HepG2 (cell line): Measurements from ENCODE around the gene BMPR1B. TPM values are rescaled to one million over a fixed set of nuclear protein-coding genes. Genes with fewer than 3 reads are reported as not detected.
A peak's percentile ranks its signal among the peaks of the same experiment; 100 is the strongest.

Experiments used
- AHDC1 ChIP-seq: sonication (generic); formaldehyde crosslinking; IDR thresholded peaks from 2 replicates; pipeline ENCODE4 v1.5.1; 2020; ENCODE audit warnings: mild to moderate bottlenecking, missing genetic modification reagents, borderline replicate concordance
- CREB3 ChIP-seq: sonication (generic); formaldehyde crosslinking; IDR thresholded peaks from 2 replicates; pipeline ENCODE4 v1.5.0; 2020; ENCODE audit warnings: missing genetic modification reagents
- ETV6 ChIP-seq: sonication (generic); formaldehyde crosslinking; conservative IDR thresholded peaks from 2 replicates; pipeline ENCODE4 v1.4.0; 2020; ENCODE audit warnings: missing genetic modification reagents
- GMEB2 ChIP-seq: IDR thresholded peaks from 2 replicates; pipeline ENCODE4 v1.6.1; 2016; ENCODE audit warnings: missing biosample characterization, missing genetic modification reagents, low read depth
- HOXA9 ChIP-seq: sonication (generic); formaldehyde crosslinking; IDR thresholded peaks from 2 replicates; pipeline ENCODE4 v1.8.1; 2022; ENCODE audit warnings: missing genetic modification reagents, mild to moderate bottlenecking, moderate library complexity, borderline replicate concordance
- MAF1 ChIP-seq: sonication (generic); formaldehyde crosslinking; IDR thresholded peaks from 2 replicates; pipeline ENCODE4 v1.5.0; 2020; ENCODE audit warnings: missing genetic modification reagents, borderline replicate concordance
- NONO ChIP-seq, 2 experiments: fragments of 450-650 bp in 1 of 2; sonication (generic) in 1 of 2; formaldehyde crosslinking in 1 of 2; IDR thresholded peaks in 1 of 2; conservative IDR thresholded peaks in 1 of 2; 2 replicates each; pipeline versions ENCODE4 v1.6.1 to v1.8.0; 2017 to 2022; ENCODE audit warnings: mild to moderate bottlenecking in 1 of 2, missing genetic modification reagents in 1 of 2, moderate library complexity in 1 of 2
- NR2F2 ChIP-seq: IDR thresholded peaks from 2 replicates; pipeline ENCODE4 v1.6.1; 2012; ENCODE audit warnings: low read depth, inconsistent platforms, borderline replicate concordance
- PRPF4 ChIP-seq: fragments of 200-400 bp; formaldehyde crosslinking; IDR thresholded peaks from 2 replicates; pipeline ENCODE4 v1.6.1; 2016; ENCODE audit warnings: low read length, low read depth; ENCODE audit not compliant: poor library complexity, severe bottlenecking
- RAD51 ChIP-seq: fragments of 450-650 bp; IDR thresholded peaks from 2 replicates; pipeline ENCODE4 v1.6.1; 2016; ENCODE audit warnings: borderline replicate concordance
- RBAK ChIP-seq: sonication (generic); formaldehyde crosslinking; IDR thresholded peaks from 2 replicates; pipeline ENCODE4 v1.5.1; 2020; ENCODE audit warnings: mild to moderate bottlenecking, missing genetic modification reagents
- REL ChIP-seq: sonication (generic); formaldehyde crosslinking; conservative IDR thresholded peaks from 2 replicates; pipeline ENCODE4 v1.8.0; 2022; ENCODE audit warnings: mild to moderate bottlenecking, missing genetic modification reagents, moderate library complexity
- SRSF4 ChIP-seq: fragments of 200-400 bp; formaldehyde crosslinking; IDR thresholded peaks from one replicate; pipeline ENCODE4 v1.6.1; 2018; ENCODE audit warnings: mild to moderate bottlenecking, low read depth, low read length, moderate library complexity; ENCODE audit not compliant: poor library complexity, severe bottlenecking
- TOE1 ChIP-seq: sonication (generic); formaldehyde crosslinking; IDR thresholded peaks from 2 replicates; pipeline ENCODE4 v1.4.0; 2020; ENCODE audit warnings: mild to moderate bottlenecking, missing genetic modification reagents
- USF2 ChIP-seq, 2 experiments: sonication (generic) in 1 of 2; formaldehyde crosslinking in 1 of 2; IDR thresholded peaks; 2 replicates each; pipeline versions ENCODE4 v1.5.1 to v1.6.1; 2011 to 2020; ENCODE audit warnings: borderline replicate concordance in 1 of 2, low read depth in 1 of 2, low read length in 1 of 2, mild to moderate bottlenecking in 1 of 2, missing genetic modification reagents in 1 of 2, moderate library complexity in 1 of 2
- WIZ ChIP-seq: sonication (generic); formaldehyde crosslinking; IDR thresholded peaks from 2 replicates; pipeline ENCODE4 v1.5.1; 2020; ENCODE audit warnings: mild to moderate bottlenecking, missing genetic modification reagents
- ZNF431 ChIP-seq: sonication (generic); formaldehyde crosslinking; IDR thresholded peaks from 2 replicates; pipeline ENCODE4 v1.9.0; 2022; ENCODE audit warnings: missing genetic modification reagents, low read depth, mild to moderate bottlenecking, borderline replicate concordance
- ZNF598 ChIP-seq: sonication (generic); formaldehyde crosslinking; IDR thresholded peaks from 2 replicates; pipeline ENCODE4 v1.5.1; 2020; ENCODE audit warnings: mild to moderate bottlenecking, missing genetic modification reagents, borderline replicate concordance
- ZNF713 ChIP-seq: sonication (generic); formaldehyde crosslinking; IDR thresholded peaks from 2 replicates; pipeline ENCODE4 v1.4.0; 2020; ENCODE audit warnings: mild to moderate bottlenecking, missing genetic modification reagents
- ZNF780A ChIP-seq: sonication (generic); formaldehyde crosslinking; IDR thresholded peaks from 2 replicates; pipeline ENCODE4 v1.8.0; 2022; ENCODE audit warnings: mild to moderate bottlenecking, missing genetic modification reagents, moderate library complexity
- polyA plus RNA-seq, 8 experiments: library from polyadenylated mRNA; depleted of rRNA in 3 of 8; stranded (reverse) in 7 of 8; unstranded in 1 of 8; fragments of >200 nt; fragmentation: Illumina TruSeq in 4 of 8; extraction: Trizol in 4 of 8; gene quantifications; 2 replicates each; pipeline versions ENCODE4 v1.2.1 to v1.2.3, GENCODE V29; 2011 to 2016; ENCODE audit warnings: low read depth in 4 of 8, missing spikeins in 1 of 8, mixed read lengths in 1 of 8; ENCODE audit not compliant: insufficient read depth in 1 of 8
- total RNA-seq, 5 experiments: library from RNA; depleted of rRNA; stranded (reverse); fragments of >200 nt; fragmentation: Illumina TruSeq; extraction: Trizol; gene quantifications; 2 replicates each; pipeline ENCODE4 v1.2.3, GENCODE V29; 2016; ENCODE audit warnings: low read depth in 1 of 5

BMPR1B gene
- total and polyA plus RNA-seq, 2 of the 13 experiments (the other 11 are each of a cell fraction or from before 2014, with no cell fraction given): 0.07 TPM; not detected in 1

GRCh38 chr4:94897023-94897422, 139.3 kb downstream of the BMPR1B start (continued):
- TF ChIP-seq RBAK (CRISPR knock-in tag) (no peak), TOE1 (CRISPR knock-in tag) (no peak), WIZ (CRISPR knock-in tag) (no peak), SRSF4 (no peak), NR2F2 (peak; percentile 67), ZNF780A (no peak), USF2 (IDR thresholded peaks at IDR 0.05; ENCODE audit: low read depth, low read length) (no peak), USF2 (CRISPR knock-in tag; IDR thresholded peaks at IDR 0.05; ENCODE audit: borderline replicate concordance) (no peak), ZNF431 (CRISPR knock-in tag) (no peak), ZNF598 (CRISPR knock-in tag) (no peak), NONO (IDR thresholded peaks at IDR 0.05) (no peak), NONO (CRISPR knock-in tag; conservative IDR thresholded peaks at IDR 0.05) (no peak), PRPF4 (no peak), CREB3 (no peak), MAF1 (no peak), ETV6 (CRISPR knock-in tag) (no peak), REL (CRISPR knock-in tag) (no peak), HOXA9 (CRISPR knock-in tag) (no peak), AHDC1 (0 out of 2 replicates have a peak, but pooled peaks have one; percentile 37), GMEB2 (CRISPR knock-in tag) (no peak), ZNF713 (CRISPR knock-in tag) (no peak), RAD51 (no peak)
